Measurements from ENCODE around the gene BRSK1.

Gene BRSK1

DNA sequence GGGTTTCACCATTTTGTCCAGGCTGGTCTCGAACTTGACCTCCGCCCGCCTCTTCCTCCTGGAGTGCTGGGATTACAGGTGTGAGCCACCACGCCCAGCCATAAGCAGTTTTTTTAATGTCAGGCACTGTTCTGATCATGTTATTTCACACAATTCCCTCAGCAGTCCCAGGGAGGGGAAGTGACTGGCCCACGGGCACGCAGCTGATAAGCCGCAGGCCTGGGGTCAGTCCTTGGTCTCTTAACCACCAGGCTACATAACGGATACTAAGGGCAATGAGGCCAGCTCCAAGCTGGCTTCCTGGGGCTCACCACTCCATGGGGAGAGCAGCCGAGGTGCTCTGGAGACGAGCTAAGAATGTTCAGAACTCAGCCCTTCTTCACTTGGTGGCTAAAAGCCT lies 13.5 kb downstream of the BRSK1 start:
- WGBS (ENCODE audit: insufficient coverage) = 83% methylated on average over 9 of the region's 10 CpGs
- H3K4me1 ChIP-seq (ENCODE audit: control extremely low read depth in 1 of 4, control insufficient read depth in 4 of 4, insufficient read depth in 4 of 4, low read length in 3 of 4) = peaks cover 0 to 16% (median 10%) of the 10 kb centered on the region in 4 experiments
- H3K9me3 ChIP-seq (ENCODE audit: control extremely low read depth in 1 of 5, control insufficient read depth in 4 of 5, insufficient read depth in 2 of 5, low read depth in 1 of 5, low read length in 4 of 5) = no peaks in the 10 kb centered on the region
- ChIA-PET CTCF (interaction anchor here (1.2 kb wide), 1 partner anchor 10 kb away, joined by 3 read pairs; no protein-coding TSS in a partner anchor), POLR2A (no interaction called here)
- no peak overlapping the region for H3K4me3 ChIP-seq (ENCODE audit: control insufficient read depth in 1 of 7, extremely low read depth in 1 of 7, insufficient read depth in 4 of 7, low read depth in 2 of 7, low read length in 6 of 7)
- no peak for DNase-seq
- no peaks in the 10 kb centered on the region for H3K27me3 ChIP-seq (replicated peaks in 2 of 5; ENCODE audit: control insufficient read depth in 4 of 5, insufficient read depth in 5 of 5, low read length in 4 of 5)
- H3K36me3 ChIP-seq (ENCODE audit: control insufficient read depth in 4 of 4, insufficient read depth in 4 of 4, low read length in 3 of 4) = no peaks in the 10 kb centered on the region
- no peak overlapping the region for H3K27ac ChIP-seq (ENCODE audit: insufficient read depth in 1 of 2, low read depth in 1 of 2, low read length in 2 of 2, poor library complexity in 1 of 2, severe bottlenecking in 2 of 2)

DNA sequence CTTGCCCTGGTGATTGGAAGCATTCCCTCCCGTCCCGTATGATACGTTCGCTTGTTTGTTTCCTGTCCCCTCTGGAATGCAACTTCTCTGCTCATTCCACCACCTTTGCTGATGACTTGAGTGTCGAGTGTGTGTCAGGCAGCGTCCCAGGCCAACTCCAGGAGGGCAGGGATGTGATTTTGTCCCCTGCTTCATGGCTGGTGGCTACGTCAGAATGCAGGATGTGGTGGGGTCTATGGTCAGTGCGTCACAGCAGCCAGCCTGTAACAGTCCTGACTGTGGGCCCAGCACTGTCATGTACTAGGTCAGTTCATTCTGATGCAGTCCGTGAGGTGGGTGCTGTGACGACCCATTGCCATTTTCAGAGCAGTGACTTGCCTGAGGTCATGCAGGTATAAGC lies 16.2 kb downstream of the BRSK1 start:
- CTCF ChIA-PET = interaction anchor here (2.1 to 4.2 kb wide), 5 partner anchors 7 to 118 kb away, joined by 13 to 37 read pairs (median 30); partner anchors contain the start of genes KMT5C and TMEM238
- Histone ChIP-seq H3K27ac (ENCODE audit: insufficient read depth in 1 of 2, low read depth in 1 of 2, low read length in 2 of 2, poor library complexity in 1 of 2, severe bottlenecking in 2 of 2) (no peak overlapping the region), H3K36me3 (ENCODE audit: control insufficient read depth in 4 of 4, insufficient read depth in 4 of 4, low read length in 3 of 4) (no peaks in the 10 kb centered on the region), H3K4me3 (ENCODE audit: control insufficient read depth in 1 of 7, extremely low read depth in 1 of 7, insufficient read depth in 4 of 7, low read depth in 2 of 7, low read length in 6 of 7) (no peak overlapping the region), H3K27me3 (replicated peaks in 2 of 5; ENCODE audit: control insufficient read depth in 4 of 5, insufficient read depth in 5 of 5, low read length in 4 of 5) (no peaks in the 10 kb centered on the region), H3K9me3 (ENCODE audit: control extremely low read depth in 1 of 5, control insufficient read depth in 4 of 5, insufficient read depth in 2 of 5, low read depth in 1 of 5, low read length in 4 of 5) (no peaks in the 10 kb centered on the region), H3K4me1 (ENCODE audit: control extremely low read depth in 1 of 4, control insufficient read depth in 4 of 4, insufficient read depth in 4 of 4, low read length in 3 of 4) (peaks cover 0 to 17% (median 13%) of the 10 kb centered on the region in 4 experiments)
- POLR2A ChIA-PET = no interaction called here
- WGBS (ENCODE audit: insufficient coverage) = 97% methylated on average over 10 of the region's 10 CpGs
- DNase-seq = no peak

DNA sequence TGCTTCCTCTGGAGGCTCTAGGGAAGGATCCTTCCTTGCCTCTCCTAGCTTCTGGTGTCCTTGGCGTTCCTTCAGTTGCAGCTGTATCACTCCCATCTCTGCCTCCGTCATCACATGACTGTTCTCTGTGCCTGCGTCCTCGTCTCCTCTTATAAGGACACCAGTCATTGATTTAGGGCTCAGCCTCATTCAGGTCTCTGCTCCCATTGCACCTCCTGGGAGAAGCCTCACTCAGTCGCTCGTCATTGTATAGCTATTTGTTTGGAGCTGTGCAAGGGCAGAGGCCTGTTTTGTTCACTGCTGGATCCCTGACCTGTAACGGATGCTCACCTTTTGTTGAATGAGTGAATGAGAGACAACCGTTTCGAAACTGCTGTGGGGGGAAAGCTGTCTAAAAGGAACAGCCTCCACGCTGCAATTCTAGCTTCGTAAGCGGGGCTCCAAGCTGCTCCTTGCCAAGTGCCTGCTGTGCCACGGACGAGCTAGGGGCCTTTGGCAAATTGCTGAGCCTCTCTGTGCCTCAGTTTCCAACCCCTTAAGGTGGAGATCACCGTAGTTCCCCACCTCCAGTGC lies 17.2 kb downstream of the BRSK1 start:
- peaks cover 0 to 20% (median 13%) of the 10 kb centered on the region in 4 experiments for H3K4me1 ChIP-seq (ENCODE audit: control extremely low read depth in 1 of 4, control insufficient read depth in 4 of 4, insufficient read depth in 4 of 4, low read length in 3 of 4)
- H3K27ac ChIP-seq (ENCODE audit: insufficient read depth in 1 of 2, low read depth in 1 of 2, low read length in 2 of 2, poor library complexity in 1 of 2, severe bottlenecking in 2 of 2) = no peak overlapping the region
- CTCF ChIA-PET = interaction anchor here (0.6 to 4.2 kb wide), 26 partner anchors 8 to 306 kb away, joined by 3 to 37 read pairs (median 4); partner anchors contain the start of genes HSPBP1, KMT5C and TMEM238
- 92% methylated on average over 13 of the region's 15 CpGs for WGBS (ENCODE audit: insufficient coverage)
- peak overlapping the region in 3 of 7 experiments; percentile 69 to 88 (median 71) for H3K4me3 ChIP-seq (ENCODE audit: control insufficient read depth in 1 of 7, extremely low read depth in 1 of 7, insufficient read depth in 4 of 7, low read depth in 2 of 7, low read length in 6 of 7)
- peaks cover 0 to 2% (median under 1%) of the 10 kb centered on the region in 4 experiments for H3K36me3 ChIP-seq (ENCODE audit: control insufficient read depth in 4 of 4, insufficient read depth in 4 of 4, low read length in 3 of 4)
- DNase-seq = no peak
- POLR2A ChIA-PET = interaction anchor here (0.6 to 2.4 kb wide), 6 partner anchors 17 to 122 kb away, joined by 3 to 7 read pairs (median 3); partner anchors contain the start of gene KMT5C
- no peaks in the 10 kb centered on the region for H3K9me3 ChIP-seq (ENCODE audit: control extremely low read depth in 1 of 5, control insufficient read depth in 4 of 5, insufficient read depth in 2 of 5, low read depth in 1 of 5, low read length in 4 of 5)
- H3K27me3 ChIP-seq (replicated peaks in 2 of 5; ENCODE audit: control insufficient read depth in 4 of 5, insufficient read depth in 5 of 5, low read length in 4 of 5) = no peaks in the 10 kb centered on the region

DNA sequence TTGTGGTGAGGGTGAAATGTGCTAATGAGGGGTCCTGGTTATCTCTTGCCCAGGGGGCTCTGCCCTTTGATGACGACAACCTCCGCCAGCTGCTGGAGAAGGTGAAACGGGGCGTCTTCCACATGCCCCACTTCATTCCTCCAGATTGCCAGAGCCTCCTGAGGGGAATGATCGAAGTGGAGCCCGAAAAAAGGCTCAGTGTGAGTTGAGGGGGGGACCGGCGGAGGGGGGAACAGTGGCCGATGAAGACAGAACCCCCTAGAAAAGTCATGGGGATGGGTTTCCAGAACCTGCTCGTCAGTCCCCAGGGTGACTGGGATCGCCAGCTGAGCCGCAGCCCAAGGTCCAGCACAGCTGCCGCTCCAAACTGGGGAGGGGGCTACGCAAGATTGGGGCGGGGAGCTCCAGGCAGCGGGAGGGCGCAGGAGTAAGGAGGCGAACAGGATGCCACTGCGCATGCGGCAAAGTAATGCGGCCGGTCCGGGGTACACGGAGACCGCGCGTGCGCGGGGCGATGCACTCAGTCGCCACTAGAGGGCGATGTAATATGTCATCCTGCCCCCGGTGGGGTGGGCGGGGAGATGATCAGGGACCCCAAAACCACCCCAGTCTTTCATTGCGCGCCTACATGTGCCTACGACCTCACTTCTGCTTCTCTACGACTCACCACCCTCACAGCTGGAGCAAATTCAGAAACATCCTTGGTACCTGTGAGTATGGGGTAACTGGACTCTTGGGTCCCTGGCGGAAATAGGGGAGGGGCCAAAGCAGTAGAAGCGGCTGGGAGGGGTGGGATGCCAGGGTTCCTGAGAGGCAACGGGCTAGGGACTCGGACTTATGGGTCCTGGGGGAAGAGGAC lies 17.9 kb downstream of the BRSK1 start:
- Histone ChIP-seq H3K27ac (ENCODE audit: insufficient read depth in 1 of 2, low read depth in 1 of 2, low read length in 2 of 2, poor library complexity in 1 of 2, severe bottlenecking in 2 of 2) (peak overlapping the region; percentile 30 to 77), H3K9me3 (ENCODE audit: control extremely low read depth in 1 of 5, control insufficient read depth in 4 of 5, insufficient read depth in 2 of 5, low read depth in 1 of 5, low read length in 4 of 5) (no peaks in the 10 kb centered on the region), H3K27me3 (replicated peaks in 2 of 5; ENCODE audit: control insufficient read depth in 4 of 5, insufficient read depth in 5 of 5, low read length in 4 of 5) (no peaks in the 10 kb centered on the region), H3K4me3 (ENCODE audit: control insufficient read depth in 1 of 7, extremely low read depth in 1 of 7, insufficient read depth in 4 of 7, low read depth in 2 of 7, low read length in 6 of 7) (peak overlapping the region; percentile 37 to 88 (median 69)), H3K36me3 (ENCODE audit: control insufficient read depth in 4 of 4, insufficient read depth in 4 of 4, low read length in 3 of 4) (peaks cover 0 to 8% (median 4%) of the 10 kb centered on the region in 4 experiments), H3K4me1 (ENCODE audit: control extremely low read depth in 1 of 4, control insufficient read depth in 4 of 4, insufficient read depth in 4 of 4, low read length in 3 of 4) (peaks cover 0 to 20% (median 13%) of the 10 kb centered on the region in 4 experiments)
- CTCF ChIA-PET = interaction anchor here (0.6 to 4.2 kb wide), 32 partner anchors 8 to 305 kb away, joined by 3 to 37 read pairs (median 4); partner anchors contain the start of genes HSPBP1, KMT5C and TMEM238
- peak; percentile 84 to 93 (median 91) for DNase-seq
- POLR2A ChIA-PET = interaction anchor here (0.6 to 2.4 kb wide), 7 partner anchors 12 to 122 kb away, joined by 3 to 7 read pairs (median 3); partner anchors contain the start of gene KMT5C
- WGBS (ENCODE audit: insufficient coverage) = 2% methylated on average over 30 of the region's 42 CpGs

DNA sequence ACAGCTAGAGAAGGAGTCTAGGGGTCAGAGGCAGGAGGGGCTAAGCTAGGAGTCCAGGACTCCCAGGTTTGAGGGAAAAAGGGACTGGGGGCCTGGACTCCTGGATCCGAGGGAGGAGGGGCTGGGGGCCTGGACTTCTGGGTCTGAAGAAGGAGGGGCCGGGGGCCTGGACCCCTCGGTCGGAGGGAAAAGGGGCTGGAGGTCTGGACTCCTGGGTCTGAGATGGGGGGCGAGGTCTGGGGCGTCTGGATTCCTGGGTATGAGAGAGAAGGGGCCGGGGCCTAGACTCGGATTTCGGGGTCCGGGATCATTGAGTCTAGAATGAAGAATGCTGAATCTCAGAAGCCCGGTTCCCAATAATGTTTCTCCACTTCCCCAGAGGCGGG lies 18.5 kb downstream of the BRSK1 start:
- H3K36me3 ChIP-seq (ENCODE audit: control insufficient read depth in 4 of 4, insufficient read depth in 4 of 4, low read length in 3 of 4) = peaks cover 0 to 9% (median 4%) of the 10 kb centered on the region in 4 experiments
- no peaks in the 10 kb centered on the region for H3K27me3 ChIP-seq (replicated peaks in 2 of 5; ENCODE audit: control insufficient read depth in 4 of 5, insufficient read depth in 5 of 5, low read length in 4 of 5)
- peak overlapping the region; percentile 37 to 88 (median 69) for H3K4me3 ChIP-seq (ENCODE audit: control insufficient read depth in 1 of 7, extremely low read depth in 1 of 7, insufficient read depth in 4 of 7, low read depth in 2 of 7, low read length in 6 of 7)
- no peaks in the 10 kb centered on the region for H3K9me3 ChIP-seq (ENCODE audit: control extremely low read depth in 1 of 5, control insufficient read depth in 4 of 5, insufficient read depth in 2 of 5, low read depth in 1 of 5, low read length in 4 of 5)
- POLR2A ChIA-PET = interaction anchor here (0.9 to 2.4 kb wide), 3 partner anchors 11 to 115 kb away, joined by 3 to 7 read pairs (median 4); partner anchors contain the start of gene KMT5C
- no peak for DNase-seq
- H3K4me1 ChIP-seq (ENCODE audit: control extremely low read depth in 1 of 4, control insufficient read depth in 4 of 4, insufficient read depth in 4 of 4, low read length in 3 of 4) = peaks cover 0 to 20% (median 12%) of the 10 kb centered on the region in 4 experiments
- CTCF ChIA-PET = interaction anchor here (0.7 to 4.2 kb wide), 21 partner anchors 9 to 202 kb away, joined by 3 to 37 read pairs (median 5); partner anchors contain the start of genes KMT5C, TMEM150B and TMEM238
- peak overlapping the region; percentile 30 to 77 for H3K27ac ChIP-seq (ENCODE audit: insufficient read depth in 1 of 2, low read depth in 1 of 2, low read length in 2 of 2, poor library complexity in 1 of 2, severe bottlenecking in 2 of 2)
- 91% methylated on average over 8 of the region's 12 CpGs for WGBS (ENCODE audit: insufficient coverage)

DNA sequence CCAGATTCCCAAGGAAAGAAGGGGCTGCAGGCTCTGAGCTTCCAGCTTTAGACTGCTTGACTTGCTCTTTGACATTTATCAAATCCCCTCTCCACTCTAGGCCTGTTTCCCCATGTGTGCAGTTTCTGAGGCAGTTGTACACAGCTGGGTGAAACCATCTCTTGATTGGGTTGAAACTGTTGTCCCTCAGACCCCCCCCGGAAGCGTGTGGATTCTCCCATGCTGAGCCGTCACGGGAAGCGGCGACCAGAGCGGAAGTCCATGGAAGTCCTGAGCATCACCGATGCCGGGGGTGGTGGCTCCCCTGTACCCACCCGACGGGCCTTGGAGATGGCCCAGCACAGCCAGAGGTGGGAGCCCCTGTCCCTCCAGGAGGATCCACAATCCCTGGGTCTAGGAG lies 19.7 kb downstream of the BRSK1 start:
- Histone ChIP-seq H3K9me3 (ENCODE audit: control extremely low read depth in 1 of 5, control insufficient read depth in 4 of 5, insufficient read depth in 2 of 5, low read depth in 1 of 5, low read length in 4 of 5) (no peaks in the 10 kb centered on the region), H3K4me1 (ENCODE audit: control extremely low read depth in 1 of 4, control insufficient read depth in 4 of 4, insufficient read depth in 4 of 4, low read length in 3 of 4) (peaks cover 0 to 18% (median 11%) of the 10 kb centered on the region in 4 experiments), H3K27ac (ENCODE audit: insufficient read depth in 1 of 2, low read depth in 1 of 2, low read length in 2 of 2, poor library complexity in 1 of 2, severe bottlenecking in 2 of 2) (no peak overlapping the region), H3K27me3 (replicated peaks in 2 of 5; ENCODE audit: control insufficient read depth in 4 of 5, insufficient read depth in 5 of 5, low read length in 4 of 5) (no peaks in the 10 kb centered on the region), H3K4me3 (ENCODE audit: control insufficient read depth in 1 of 7, extremely low read depth in 1 of 7, insufficient read depth in 4 of 7, low read depth in 2 of 7, low read length in 6 of 7) (no peak overlapping the region), H3K36me3 (ENCODE audit: control insufficient read depth in 4 of 4, insufficient read depth in 4 of 4, low read length in 3 of 4) (peaks cover 0 to 9% (median 4%) of the 10 kb centered on the region in 4 experiments)
- ChIA-PET POLR2A (interaction anchor here (0.9 kb wide), 1 partner anchor 36 kb away, joined by 4 read pairs; no protein-coding TSS in a partner anchor), CTCF (interaction anchor here (0.6 to 4.2 kb wide), 9 partner anchors 11 to 85 kb away, joined by 3 to 37 read pairs (median 6); partner anchors contain the start of genes KMT5C, PPP6R1, TMEM150B and TMEM238)
- DNase-seq = no peak
- WGBS (ENCODE audit: insufficient coverage) = 97% methylated on average over 11 of the region's 11 CpGs
